ENCODE results near the gene WDCP.
A peak's percentile ranks its signal among the peaks of the same experiment; 100 is the strongest.
"Not testable (repeated sequence)": the region's sequence is repeated elsewhere in the genome, so short reads cannot be mapped to it uniquely, and the experiment has no call there.

The WDCP gene, protein sequence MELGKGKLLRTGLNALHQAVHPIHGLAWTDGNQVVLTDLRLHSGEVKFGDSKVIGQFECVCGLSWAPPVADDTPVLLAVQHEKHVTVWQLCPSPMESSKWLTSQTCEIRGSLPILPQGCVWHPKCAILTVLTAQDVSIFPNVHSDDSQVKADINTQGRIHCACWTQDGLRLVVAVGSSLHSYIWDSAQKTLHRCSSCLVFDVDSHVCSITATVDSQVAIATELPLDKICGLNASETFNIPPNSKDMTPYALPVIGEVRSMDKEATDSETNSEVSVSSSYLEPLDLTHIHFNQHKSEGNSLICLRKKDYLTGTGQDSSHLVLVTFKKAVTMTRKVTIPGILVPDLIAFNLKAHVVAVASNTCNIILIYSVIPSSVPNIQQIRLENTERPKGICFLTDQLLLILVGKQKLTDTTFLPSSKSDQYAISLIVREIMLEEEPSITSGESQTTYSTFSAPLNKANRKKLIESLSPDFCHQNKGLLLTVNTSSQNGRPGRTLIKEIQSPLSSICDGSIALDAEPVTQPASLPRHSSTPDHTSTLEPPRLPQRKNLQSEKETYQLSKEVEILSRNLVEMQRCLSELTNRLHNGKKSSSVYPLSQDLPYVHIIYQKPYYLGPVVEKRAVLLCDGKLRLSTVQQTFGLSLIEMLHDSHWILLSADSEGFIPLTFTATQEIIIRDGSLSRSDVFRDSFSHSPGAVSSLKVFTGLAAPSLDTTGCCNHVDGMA

DNA sequence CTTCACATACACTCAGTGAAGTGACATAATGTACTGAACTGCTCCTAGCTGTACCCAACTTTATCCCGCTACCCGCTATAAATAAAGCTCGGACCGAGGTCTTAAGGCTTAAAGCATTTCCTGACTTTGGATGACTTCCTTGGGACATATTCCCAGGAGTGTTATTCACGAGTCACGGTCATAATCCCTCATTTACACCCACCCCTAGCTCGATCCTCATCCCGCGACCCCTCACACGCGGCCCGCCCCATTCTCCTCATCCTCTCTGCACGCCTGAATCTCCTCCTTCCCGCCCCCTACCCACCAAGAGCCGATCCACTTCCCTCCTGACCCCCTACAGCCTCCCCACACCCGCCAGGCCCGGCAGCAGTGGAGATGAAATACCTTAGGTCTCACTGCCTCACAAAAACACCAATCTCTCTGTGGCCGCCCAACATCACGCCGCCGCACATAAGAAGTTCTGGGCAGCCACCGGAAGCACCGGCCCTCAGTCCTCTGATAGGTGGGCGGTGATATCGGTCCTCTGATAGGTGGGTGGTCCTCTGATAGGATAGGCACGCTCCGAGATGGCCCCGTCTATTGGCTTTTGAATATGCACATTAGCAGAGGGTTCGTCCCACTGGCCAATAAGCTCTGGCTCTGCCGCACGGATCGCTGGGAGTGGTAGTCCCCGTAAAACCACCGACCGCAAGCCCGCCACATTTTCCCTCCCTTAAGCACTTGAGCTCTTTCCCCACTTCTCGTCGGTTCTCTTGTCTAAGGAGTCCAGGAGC lies at the start of gene WDCP:
Gene WDCP (minus strand): TSS at position 462 of the 773 bp plus-strand sequence. CDS start 7,897 bp downstream, outside the sequence.
- DNase-seq (ENCODE audit: low read depth), result peak; percentile 91

DNA sequence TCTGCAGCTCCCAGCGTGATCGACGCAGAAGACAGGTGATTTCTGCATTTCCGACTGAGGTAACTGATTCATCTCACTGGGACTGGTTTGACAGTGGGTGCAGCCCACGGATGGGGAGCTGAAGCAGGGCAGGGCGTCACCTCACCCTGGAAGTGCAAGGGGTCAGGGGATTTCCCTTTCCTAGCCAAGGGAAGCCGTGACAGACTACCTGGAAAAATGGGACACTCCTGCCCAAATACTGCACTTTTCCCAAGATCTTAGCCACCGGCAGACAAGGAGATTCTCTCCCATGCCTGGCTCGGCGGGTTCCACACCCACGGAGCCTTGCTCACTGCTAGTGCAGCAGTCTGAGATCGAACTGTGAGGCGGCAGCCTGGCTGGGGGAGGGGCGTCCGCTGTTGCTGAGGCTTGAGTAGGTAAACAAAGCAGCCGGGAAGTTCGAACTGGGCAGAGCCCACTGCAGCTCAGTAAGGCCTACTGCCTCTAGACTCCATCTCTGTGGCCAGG lies 48.0 kb upstream of the WDCP start:
- DNase-seq (ENCODE audit: low read depth), result not testable (repeated sequence)

DNA sequence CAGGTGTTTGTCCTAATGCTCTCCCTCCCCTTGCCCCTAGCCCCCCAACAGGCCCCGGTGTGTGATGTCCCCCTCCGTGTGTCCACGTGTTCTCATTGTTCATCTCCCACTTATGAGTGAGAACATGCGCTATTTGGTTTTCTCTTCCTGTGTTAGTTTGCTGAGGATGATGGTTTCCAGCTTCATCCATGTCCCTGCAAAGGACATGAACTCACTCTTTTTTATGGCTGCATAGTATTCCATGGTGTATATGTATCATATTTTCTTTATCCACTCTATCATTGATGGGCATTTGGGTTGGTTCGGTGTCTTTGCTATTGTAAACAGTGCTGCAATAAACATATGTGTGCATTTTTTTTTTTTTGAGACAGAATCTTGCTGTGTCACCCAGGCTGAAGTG lies 46.1 kb upstream of the WDCP start:
- not testable (repeated sequence) for DNase-seq (ENCODE audit: low read depth)

DNA sequence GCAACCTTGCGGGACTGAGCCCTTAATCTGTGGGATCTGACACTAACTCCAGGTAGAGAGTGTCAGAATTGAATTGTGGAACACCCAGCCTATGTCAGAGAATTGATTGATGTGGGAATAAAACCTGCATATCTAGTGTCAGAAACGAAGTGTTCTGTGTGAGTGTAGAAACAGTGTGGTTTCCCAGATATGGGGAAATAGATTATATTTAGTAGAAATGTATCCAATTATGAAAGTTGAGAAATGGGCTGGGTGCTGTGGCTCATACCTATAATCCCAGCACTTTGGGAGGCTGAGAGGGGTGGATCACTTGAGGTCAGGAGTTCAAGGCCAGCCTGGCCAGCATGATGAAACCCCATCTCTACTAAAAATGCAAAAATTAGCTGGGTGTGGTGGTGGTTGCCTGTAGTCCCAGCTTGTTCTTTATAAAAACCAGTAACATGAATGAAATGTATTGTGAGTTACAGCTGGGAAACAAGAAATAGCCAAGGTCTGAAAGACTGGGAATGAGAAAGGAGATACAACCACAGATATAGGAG lies 41.7 kb upstream of the WDCP start:
- DNase-seq (ENCODE audit: low read depth), result no peak

DNA sequence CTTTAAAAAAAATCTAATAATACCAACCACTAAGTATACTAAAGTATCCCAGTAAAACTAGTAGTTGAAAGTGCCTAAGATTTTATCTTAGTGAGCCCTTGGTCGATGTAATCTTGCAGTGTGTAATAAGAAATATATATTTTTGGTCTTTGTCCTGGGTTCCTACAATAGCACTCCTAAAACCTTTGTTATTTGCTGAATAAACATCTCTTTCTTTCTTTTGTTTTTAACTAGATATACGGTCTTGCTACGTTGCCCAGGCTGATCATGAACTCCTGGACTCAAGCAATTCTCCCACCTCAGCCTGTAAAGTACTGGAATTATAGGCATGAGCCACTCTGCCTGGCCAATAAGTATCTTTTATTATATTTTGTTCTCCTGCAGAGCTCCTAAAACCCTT lies 39.8 kb upstream of the WDCP start:
- DNase-seq (ENCODE audit: low read depth), result no peak

DNA sequence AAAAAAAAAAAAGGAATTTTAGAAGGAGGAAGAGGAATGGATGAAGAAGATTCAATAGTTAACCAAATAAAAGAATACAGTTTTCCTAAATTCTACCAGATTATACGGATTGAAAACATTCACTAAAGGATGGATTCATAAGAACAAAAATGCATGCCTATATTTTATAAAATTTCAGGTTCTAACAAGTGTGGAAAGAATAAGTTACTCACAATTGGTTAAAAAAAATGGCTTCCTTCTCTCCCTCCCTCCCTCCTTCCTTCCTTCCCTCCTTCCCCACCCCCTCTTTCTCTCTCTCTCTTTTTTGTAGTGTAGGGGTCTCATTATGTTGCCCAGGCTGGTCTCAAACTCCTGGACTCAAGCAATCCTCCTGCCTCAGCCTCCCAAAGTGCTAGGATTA lies 39.0 kb upstream of the WDCP start:
- no peak for DNase-seq (ENCODE audit: low read depth)

DNA sequence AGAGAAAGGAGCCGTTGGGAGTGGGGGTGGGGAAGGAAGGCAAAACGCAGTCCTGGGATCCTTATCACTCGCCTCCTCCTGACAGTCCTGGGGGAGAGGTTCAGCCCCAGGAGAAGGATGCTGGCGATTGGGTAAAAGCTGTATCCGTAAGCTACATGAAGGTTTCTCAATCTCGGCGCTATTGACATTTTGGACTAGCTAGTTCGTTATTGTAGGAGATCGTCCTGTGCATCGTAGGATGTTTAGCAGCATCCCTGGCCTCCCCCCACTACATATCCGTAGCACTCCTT lies 38.0 kb upstream of the WDCP start:
- no peak for DNase-seq (ENCODE audit: low read depth)

DNA sequence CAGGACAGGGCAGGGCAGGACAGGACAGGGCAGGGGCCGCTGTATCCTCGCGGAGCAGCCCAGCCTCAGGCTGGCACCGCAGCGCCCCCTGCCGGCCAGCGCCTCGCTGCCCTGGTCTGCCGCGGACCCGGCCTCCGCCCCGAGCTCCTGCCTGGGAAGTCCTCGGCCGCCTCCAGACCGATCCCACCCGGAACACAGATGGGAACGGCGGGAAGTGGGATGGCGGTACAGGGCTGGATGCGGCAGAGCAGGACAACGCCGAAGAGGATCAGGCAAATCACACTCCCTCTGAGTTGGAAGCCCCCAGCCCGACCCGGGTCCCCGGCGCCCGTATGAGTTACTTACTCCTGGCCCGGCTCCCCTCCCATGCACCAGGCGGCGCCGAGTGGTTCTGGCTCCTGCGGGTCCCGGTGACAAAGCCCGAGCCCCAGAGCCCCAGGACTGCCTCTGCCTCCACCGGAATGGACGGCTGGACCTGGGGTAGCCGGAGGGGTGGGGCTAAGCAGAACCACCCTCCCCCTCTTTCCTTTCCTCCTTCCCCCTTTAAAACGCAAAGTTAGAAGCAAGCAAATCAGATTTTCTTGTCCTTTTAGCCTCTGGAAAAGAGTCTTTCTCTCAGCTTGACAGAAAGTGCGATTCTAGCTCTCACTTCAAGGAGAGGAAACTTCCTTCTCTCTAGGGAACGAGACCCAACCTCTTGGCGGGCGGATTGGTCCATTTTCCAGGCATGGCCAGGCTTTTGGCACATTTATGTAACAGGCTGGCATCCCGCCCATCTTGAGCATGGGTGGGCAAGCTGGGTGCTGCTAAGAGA lies 37.4 kb upstream of the WDCP start, which contains the start of gene TP53I3:
Gene TP53I3 (minus strand): TSS at position 449 of the 814 bp plus-strand sequence. CDS start 508 bp downstream, outside the sequence.
- peak; percentile 60 for DNase-seq (ENCODE audit: low read depth)

DNA sequence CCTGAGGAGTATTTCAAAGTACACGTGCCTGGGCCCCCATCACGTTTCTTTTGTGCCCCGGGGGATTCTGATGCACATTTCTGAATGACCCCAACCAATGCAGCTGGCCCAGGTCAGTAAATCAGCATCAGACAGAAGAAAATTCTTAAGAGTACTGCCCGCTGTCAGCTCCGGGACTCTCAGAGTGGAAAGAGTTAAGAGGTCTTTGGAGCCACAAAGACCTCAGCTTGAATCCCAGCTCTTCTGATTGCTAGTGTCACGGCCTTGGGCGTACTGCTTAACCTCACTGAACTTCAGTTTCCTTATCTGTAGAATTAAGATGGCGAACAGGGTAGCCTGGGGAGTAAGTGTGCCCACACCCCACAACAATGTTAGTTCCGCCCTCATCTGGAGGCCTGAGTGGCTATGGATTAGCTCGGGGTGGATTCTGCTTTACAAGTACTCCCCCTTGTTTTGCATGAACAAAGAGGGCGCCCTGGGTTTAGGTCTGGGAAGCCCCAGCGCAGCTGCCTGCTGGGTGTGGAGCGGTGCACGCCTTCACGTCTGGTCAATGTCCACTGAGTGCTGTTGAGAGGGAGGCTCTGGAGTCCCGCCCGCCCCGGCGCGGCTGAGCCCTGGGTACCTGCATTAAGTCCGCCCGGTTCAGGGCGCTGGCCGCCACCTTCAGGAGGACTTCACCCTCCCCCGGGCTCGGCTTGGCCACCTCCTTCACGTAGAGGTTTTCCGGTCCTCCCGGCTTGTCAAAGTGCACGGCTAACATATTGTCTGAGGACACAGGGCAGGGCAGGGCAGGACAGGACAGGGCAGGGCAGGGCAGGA lies 36.6 kb upstream of the WDCP start:
- no peak for DNase-seq (ENCODE audit: low read depth)

DNA sequence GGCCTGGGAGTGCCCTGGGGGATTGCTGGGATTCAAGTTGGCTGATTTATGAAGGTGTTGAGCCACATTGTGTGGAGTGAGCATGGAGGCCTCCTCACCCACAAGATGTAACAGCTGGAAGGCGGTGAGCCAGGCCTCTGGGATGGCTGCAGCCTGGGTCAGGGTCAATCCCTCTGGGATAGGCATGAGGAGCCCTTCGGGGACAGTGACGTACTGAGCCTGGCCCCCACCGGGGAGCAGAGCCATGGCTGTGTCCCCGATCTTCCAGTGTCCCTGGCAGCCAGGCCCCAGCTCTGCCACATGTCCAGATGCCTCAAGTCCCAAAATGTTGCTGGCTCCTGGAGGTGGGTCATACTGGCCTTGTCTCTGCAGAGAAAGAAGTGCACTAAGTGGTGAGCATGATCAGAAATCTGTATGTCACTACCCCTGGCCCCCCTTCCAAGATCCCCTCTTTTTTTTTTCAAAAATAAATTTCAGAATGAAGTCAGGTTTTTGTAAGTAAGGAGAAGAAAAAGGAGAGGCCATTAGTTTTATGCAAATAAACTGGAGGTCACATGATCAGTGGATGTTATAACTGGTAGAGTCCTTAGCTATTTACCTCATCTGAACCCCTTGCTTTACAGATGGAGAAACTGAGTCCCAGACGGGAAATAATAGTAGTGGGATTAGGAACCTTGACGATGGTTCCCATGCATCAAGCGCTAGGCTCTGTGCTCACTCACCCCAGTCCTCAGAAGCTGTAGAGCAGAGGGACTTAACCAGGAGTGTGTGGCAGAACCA lies 35.8 kb upstream of the WDCP start:
- DNase-seq (ENCODE audit: low read depth), result no peak

DNA sequence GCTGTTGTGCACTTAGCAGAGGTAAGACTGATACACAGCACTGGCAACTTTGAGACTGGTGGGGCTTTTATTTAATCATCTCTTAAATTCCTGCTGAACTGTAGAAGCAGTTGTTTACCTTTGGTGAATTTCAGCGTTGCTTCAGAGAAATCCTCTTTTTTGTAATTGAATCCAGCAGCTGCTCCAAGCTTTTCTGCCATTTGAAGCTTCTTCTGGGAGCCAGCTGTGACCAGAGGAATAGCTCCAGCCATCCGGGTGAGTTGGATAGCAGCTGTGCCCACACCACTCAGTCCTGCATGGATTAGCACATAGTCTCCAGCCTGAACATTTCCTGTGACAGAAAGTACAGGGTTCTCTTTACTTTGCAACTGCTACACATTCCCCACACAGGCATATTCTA lies 33.5 kb upstream of the WDCP start:
- DNase-seq (ENCODE audit: low read depth), result no peak

DNA sequence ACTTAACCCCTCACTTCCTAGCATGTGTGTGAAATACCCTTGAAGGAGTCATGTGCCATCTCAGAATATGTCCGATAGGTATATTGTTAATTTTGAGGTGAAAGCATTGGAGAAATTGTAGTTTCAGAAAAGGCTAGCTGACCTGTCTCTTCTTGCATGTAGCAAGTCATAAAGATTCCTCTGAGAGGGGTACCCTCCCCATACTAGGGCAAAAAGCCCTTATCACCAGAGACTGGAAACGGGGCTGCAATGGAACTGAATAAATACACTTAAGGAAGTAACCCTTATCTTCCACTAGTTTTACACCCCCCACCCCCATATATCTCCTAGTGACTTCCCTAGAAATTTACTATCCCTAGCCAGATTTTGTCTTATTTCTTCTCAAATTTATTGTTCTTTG lies 30.7 kb upstream of the WDCP start:
- no peak for DNase-seq (ENCODE audit: low read depth)

DNA sequence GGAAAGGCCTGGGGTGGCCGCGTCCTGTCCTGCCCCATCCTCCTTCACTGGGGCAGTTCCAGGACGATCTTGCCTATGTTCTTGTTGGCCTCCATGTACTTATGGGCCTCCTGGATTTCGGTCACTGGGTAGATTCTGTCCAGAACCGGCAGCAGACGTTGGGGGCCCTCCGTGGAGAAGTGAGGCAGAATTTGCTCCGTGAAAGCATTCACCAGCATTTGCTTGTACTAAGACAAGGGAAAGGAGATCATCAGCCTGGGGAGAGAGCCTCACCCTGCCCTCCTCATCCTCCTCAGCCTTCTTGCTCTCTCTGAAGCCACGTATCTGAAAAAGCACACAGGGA lies 30.3 kb upstream of the WDCP start:
- no peak for DNase-seq (ENCODE audit: low read depth)

DNA sequence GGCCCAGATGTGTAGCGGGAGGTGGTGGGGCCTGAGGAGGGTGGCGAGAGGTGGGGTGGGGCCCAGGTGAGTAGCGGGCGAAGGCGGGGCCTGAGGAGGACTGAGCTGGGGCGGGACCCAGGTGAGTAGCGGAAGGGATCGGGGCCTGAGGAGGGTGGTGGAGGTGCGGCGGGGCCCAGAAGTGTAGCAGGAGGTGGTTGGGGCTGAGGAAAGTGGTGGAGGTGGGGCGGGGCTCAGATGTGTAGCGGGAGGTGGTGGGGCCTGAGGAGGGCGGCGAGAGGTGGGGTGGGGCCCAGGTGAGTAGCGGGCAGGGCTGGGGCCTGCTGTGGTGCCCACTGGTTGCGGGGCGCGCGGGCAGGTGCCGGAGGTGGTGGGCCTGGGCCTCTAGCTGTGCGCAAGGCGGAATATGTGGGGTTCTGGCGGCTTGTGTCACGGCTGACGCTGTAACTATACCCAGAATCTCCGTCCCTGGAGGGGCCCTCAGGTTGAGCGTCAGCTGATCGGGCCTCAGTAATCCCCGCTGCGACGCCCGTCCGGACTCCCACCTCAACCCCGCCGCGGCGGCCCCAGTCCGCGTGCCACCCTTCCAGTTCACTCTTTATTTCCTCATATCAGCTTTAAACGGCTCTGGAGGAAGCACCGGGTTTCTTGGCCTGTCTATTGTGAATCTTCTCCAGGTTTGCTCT lies 29.8 kb upstream of the WDCP start:
- no peak for DNase-seq (ENCODE audit: low read depth)

DNA sequence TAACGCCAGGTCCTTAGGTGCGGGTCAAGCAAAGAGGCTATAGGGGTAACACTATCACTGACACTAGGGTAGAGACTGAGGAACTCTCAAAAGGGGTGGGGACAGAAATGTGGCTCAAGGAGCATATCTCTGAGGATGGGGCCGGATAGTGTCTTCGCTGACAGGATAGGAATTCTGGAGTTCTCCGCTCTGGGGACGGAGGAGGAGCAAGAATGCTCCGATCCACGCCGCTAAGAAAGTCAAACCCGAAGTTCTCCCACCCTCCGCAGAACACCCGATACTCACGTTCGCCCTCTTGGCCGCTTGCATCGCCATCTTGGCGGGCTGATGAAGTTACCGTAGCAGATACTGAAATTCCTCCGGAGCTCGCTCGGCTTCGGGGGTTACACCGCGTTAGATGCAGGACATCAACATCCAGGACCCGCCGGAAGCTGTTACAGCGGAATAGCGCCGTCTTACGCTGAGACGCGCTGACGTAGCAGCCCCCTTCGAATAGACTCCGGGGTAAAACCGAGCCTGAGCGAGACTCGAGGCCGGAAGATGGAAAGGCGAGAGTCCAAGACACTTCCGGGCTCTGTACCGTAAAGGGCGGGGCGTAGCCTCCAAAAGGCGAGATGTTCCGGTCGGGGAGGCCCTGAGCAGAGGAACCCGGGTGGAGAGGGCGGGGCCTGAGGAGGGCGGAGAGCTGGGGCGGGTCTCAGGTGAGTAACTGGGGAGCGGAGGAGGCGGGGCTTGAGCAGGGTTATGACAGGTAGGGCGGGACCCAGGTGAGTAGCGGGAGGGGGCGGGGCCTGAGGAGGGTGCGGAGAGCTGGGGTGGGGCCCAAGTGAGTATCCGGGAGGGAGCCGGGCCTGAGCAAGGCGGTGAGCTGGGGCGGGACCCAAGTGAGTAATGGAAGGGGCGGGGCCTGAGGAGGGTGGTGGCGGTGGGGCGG lies 29.0 kb upstream of the WDCP start, which contains the start of gene SF3B6:
Gene SF3B6 (minus strand): TSS at position 412 of the 934 bp plus-strand sequence. CDS start 97 bp downstream, at position 315.
- peak; percentile 99 for DNase-seq (ENCODE audit: low read depth)

DNA sequence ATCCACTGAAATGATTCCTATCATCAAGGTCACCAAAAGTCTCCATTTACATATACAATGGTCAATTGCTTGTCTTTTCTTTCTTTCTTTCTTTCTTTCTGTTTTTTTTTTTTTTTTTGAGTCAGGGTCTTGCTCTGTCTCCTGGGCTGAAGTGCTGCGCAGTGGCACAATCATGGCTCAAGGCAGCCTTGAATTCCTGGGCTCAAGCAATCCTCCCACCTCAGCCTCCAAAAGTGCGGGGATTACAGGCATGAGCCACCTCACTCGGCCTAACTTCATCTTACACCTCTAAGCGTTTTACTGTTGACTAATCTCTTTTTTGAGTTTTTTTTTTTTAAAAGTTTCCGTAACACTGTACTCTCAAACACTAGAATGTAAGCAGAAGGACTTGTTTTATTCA lies 28.1 kb upstream of the WDCP start:
- no peak for DNase-seq (ENCODE audit: low read depth)

DNA sequence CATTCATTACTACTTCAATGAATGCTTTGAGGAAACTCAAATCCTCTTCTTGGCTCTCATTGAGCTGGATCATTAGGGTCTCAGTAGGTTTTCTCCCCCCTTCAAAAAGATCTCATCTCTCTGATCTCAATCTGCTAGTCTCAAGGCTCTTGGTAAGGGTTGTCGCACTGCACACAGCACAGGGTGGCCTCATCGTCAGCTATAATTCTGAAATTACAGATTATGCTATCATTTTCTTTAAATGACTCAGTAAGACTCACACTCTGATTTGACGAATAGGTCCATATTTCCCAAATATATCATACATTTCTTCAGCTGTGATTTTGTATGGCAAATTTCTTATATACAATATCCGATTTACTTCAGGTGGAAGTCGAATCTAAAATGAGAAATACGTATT lies 26.6 kb upstream of the WDCP start:
- DNase-seq (ENCODE audit: low read depth), result no peak

DNA sequence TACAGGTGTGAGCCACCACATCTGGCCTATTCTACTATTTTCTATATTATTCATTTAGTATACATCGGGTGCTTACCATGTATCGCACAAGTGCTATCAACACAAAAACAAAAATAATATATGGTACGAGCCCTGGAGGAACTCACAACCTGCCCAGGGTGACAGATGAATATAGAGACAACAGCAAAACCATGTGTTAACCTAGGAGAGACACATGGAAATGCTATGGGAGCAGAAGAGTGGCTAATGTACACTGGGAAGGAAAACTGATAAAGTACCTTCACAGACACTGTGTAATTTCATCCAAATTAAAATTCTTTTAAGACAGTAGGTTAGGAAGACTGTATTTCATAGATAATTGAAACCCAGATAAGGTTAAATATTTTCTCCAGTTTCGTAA lies 25.1 kb upstream of the WDCP start:
- no peak for DNase-seq (ENCODE audit: low read depth)

All from stimulated activated CD8-positive, alpha-beta memory T cell treated with anti-CD3 and anti-CD28 coated beads, Interleukin-12 subunit alpha, Interleukin-12 subunit beta, amount 100 ng/mL, for 1 hour (primary cell).